GM19351 (cell line): ENCODE results near the gene IQGAP2.
"Not testable (repeated sequence)": the region's sequence is repeated elsewhere in the genome, so short reads cannot be mapped to it uniquely, and the experiment has no call there.

ENCODE experiments used
- ATAC-seq: cut with Tn5 transposase; IDR thresholded peaks from one replicate; pipeline ENCODE4 v1.9.1; 2021; ENCODE audit warnings: mild to moderate bottlenecking, moderate library complexity; ENCODE audit not compliant: unreplicated experiment

Gene IQGAP2

GRCh38 chr5:76735762-76736545, 332.9 kb downstream of the IQGAP2 start:
- no peak for ATAC-seq

- peak; percentile 24 for ATAC-seq
Observed at GRCh38 chr5:76736679-76737556, 333.8 kb downstream of the IQGAP2 start.

GRCh38 chr5:76737846-76738245, 334.8 kb downstream of the IQGAP2 start:
- no peak for ATAC-seq

- ATAC-seq = not testable (repeated sequence)
Observed at GRCh38 chr5:76741506-76741905, 338.4 kb downstream of the IQGAP2 start.

GRCh38 chr5:76742583-76742982, 339.5 kb downstream of the IQGAP2 start:
- ATAC-seq = no peak

GRCh38 chr5:76744632-76745031, 341.5 kb downstream of the IQGAP2 start:
- ATAC-seq = no peak

- ATAC-seq = no peak
Observed at GRCh38 chr5:76745670-76746069, 342.6 kb downstream of the IQGAP2 start.

GRCh38 chr5:76746677-76747076, 343.6 kb downstream of the IQGAP2 start:
- no peak for ATAC-seq

GRCh38 chr5:76747706-76748105, 344.6 kb downstream of the IQGAP2 start:
- ATAC-seq = no peak

- ATAC-seq = no peak
Observed at GRCh38 chr5:76751291-76751690, 348.2 kb downstream of the IQGAP2 start.

GRCh38 chr5:76754668-76755078, 351.6 kb downstream of the IQGAP2 start:
- no peak for ATAC-seq

GRCh38 chr5:76755779-76756637, 352.9 kb downstream of the IQGAP2 start:
- ATAC-seq = no peak

GRCh38 chr5:76757049-76757448, 354.0 kb downstream of the IQGAP2 start:
- ATAC-seq = no peak
